OCI-LY7 (cell line): ENCODE results near the gene MTHFD2.

ENCODE experiments used
- EZH2phosphoT487 ChIP-seq: fragments of 200-600 bp; sonication (generic); IDR thresholded peaks from 2 replicates; pipeline ENCODE4 v1.6.1; 2018; ENCODE audit warnings: low read depth, borderline replicate concordance, mild to moderate bottlenecking, mixed run types, antibody characterized with exemption, low read length, moderate library complexity, mixed read lengths
- TF ChIP-seq, protein P1 (sequence below): fragments of 200-600 bp; sonication (generic); conservative IDR thresholded peaks from 2 replicates; pipeline ENCODE4 v1.5.1; 2014; ENCODE audit warnings: mild to moderate bottlenecking, antibody characterized with exemption, low read length, moderate library complexity, mixed read lengths

DNA sequence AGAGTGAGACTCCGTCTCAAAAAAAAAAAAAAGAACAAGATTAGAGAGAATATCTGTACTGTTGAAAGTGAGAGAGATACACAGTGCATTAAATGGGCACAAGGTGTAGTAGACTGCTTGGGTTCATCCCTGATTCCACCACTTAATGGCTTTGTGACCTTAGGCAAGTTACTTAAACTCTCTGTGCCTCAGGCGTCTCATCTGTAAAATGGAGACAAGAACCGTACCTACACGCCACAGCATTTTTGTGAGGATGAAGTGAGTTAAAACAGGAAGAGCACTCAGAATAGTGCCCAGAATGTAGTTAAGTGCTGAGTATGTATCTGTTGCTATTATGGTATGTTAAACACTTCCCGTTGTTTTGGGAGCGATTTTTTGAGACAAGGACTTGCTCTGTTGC lies 64.3 kb downstream of the MTHFD2 start:
- TF ChIP-seq, protein P1, sequence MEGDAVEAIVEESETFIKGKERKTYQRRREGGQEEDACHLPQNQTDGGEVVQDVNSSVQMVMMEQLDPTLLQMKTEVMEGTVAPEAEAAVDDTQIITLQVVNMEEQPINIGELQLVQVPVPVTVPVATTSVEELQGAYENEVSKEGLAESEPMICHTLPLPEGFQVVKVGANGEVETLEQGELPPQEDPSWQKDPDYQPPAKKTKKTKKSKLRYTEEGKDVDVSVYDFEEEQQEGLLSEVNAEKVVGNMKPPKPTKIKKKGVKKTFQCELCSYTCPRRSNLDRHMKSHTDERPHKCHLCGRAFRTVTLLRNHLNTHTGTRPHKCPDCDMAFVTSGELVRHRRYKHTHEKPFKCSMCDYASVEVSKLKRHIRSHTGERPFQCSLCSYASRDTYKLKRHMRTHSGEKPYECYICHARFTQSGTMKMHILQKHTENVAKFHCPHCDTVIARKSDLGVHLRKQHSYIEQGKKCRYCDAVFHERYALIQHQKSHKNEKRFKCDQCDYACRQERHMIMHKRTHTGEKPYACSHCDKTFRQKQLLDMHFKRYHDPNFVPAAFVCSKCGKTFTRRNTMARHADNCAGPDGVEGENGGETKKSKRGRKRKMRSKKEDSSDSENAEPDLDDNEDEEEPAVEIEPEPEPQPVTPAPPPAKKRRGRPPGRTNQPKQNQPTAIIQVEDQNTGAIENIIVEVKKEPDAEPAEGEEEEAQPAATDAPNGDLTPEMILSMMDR = no peak
- no peak for TF ChIP-seq EZH2phosphoT487
